GM21737 (cell line): ENCODE results near the gene IREB2.
A peak's percentile ranks its signal among the peaks of the same experiment; 100 is the strongest.
"Not testable (repeated sequence)": the region's sequence is repeated elsewhere in the genome, so short reads cannot be mapped to it uniquely, and the experiment has no call there.

Source experiments
- ATAC-seq: cut with Tn5 transposase; IDR thresholded peaks from one replicate; pipeline ENCODE4 v1.9.1; 2021; ENCODE audit warnings: mild to moderate bottlenecking, moderate library complexity; ENCODE audit not compliant: unreplicated experiment

Gene IREB2

DNA sequence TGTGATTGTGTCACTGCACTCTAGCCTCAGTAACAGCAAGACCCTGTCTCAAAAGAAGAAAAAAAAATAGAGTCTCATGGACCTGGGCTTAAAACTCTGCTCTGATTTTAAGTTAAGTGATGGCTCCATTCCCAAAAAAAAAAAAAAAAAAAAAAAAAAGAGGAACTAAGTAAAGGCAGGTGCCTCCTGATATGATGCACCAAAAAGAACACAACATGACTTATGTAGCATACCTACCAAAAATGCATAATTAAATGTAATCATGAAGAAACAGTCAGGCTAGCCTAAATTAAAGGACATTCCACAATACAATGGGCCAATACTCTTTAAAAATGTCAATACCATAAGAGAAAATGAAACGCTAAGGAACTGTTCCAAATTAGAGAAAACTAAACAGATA is 5.4 kb upstream of the IREB2 start:
- no peak for ATAC-seq

DNA sequence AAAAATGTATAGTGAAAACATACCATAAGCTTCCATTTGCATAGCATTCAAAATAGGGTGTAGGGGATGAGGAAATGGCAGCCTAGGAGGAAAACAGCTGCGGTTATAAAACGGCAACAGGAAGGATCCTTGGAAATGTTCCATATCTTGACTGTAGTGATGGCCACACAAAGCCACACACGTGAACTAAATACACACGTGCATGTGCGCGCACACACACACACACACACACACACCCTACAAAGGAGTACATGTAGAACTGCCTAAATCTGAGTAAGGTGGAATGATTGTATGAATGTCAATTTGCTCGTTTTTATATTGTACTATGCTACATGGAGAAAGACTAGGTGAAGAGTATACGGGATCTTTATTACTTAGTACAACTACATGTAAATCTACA is 3.9 kb upstream of the IREB2 start:
- no peak for ATAC-seq

DNA sequence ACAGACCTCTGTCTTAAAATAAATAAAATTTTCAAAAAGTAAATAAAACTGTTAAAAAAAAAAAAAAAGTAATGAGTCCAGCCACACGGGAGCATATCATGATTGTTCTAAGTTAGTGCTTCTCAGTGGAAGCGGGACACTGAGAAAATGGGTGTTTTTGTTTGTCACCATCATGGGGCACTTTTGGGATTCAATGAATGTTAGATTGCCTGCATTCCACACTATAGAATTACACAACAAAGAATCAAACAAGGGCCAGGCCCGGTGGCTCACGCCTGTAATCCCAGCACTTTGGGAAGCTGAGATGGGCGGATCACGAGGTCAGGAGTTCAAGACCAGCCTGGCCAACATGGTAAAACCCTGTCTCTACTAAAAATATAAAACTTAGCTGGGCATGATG is 3.3 kb upstream of the IREB2 start:
- not testable (repeated sequence) for ATAC-seq

DNA sequence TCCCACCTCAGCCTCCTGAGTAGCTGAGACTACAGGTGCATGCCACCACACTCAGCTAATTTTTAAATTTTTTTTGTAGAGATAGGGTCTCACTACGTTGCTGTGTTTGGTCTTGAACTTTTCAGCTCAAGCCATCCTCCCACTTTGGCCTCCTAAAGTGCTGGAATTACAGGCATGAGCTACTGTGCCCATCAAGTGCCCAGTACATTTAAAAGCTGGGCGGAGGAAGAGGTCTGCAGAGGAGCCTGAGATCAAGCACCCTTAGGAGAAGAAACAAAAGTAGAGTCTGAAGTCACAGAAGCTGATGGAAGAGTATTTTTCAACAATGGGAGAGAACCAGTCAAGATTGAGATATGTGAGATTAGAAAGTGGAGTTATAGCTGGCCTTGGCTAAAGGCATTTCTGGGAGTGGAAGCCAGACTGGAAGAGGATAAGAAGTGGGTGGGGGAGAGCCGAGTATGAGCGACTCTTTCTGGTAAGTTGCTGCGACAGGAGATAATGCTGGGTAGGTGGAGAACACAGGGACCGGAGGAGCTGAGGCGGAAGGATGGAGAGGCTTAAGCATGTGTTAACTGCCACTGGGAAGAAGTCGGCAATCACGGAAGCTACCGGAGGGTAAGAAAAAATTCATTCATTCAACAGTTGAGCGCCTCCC is 782 bp upstream of the IREB2 start:
- peak; percentile 28 for ATAC-seq

DNA sequence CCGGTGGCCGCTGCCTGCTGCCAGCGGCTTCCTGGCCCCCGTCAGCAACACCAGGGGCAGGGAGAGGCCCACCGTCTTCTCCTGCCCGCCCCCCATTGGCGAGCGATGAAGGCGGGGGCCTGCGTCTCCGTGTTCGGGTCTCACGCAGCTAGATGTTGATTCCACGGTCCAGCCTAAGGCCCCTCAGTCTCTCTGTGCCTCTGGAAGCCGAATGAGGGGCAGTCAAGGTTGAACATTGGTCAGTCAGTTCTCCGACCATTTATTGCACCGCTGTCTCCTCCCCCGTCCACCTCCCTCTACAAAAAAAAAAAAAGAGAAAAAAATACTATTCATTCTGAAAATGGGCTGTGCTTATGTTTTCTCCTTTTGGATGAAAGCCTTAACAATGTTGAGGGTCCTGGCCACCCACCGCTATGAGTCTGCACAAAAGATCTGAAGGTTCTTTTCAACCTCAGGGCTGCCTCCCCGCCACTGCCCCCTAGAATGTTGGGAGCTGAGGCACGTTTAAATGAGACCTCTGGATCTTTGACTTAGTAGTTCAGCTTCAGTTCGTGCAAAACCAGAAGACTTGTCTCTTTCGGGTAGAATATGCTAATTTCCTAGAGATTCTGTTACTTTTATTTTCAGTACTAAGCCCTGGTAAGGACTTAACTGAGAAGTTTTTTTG is 736 bp downstream of the IREB2 start:
- peak; percentile 29 for ATAC-seq

DNA sequence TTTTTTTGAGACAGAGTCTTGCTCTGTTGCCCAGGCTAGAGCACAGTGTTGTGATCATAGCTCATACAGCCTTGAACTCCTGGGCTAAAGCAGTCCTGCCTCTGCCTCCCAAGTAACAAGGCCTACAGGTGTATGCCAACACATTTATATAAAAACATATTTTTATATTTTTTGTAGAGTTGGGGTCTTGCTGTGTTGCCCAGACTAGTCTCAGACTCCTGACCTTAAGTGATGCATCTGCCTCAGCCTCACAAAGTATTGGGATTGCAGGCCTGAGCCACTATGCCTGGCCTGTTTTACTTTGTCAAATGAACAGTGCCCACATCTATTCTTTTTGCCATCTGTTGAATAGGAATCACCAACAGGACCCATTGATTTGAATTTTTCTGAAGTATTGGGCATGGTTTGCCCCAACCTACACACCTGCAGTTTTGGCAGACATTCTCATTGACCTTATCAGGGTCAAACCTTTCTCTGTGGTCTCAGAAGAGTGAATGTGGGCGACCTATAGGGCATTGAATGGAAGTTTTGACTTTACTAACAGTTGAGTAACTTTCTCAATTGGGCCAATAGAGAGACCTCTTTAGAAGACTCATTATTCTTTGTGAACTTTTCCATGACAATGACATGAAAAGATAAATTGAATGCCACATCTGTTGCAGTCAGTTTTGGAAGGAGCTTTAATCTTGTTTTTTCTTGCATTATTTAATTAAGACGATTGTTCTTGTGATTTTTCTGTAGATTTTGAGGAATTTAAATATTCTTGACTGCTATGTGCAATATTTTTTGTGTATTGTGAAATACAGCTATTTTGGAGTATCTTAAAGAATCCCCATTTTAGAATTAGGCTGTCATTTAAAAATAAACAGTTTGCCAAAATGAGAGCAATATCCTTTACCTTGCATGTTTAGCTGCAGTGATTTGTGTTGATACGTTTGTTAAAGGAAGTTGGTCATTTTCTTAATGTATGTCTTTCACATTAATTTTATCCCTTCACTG is 2.7 kb downstream of the IREB2 start:
- ATAC-seq, result no peak

DNA sequence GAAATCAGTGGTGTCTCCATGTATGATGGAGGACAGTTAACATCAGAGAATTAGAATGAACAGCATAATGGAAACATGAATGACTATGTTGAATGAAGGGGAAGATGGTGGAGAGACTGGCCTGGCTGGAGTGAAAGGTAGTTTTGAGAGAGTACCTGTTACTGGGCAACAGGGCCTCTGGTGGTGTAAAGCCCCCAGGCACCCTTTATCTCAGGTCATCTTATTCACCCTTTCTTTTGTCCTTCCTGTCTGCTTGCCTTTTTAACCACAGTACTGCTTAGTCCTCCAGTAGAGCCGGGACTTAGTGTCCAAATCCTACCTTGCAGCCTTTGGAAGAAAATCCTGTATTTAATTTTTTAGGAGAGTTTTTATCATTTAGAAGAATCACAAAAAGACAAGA is 6.2 kb downstream of the IREB2 start:
- ATAC-seq, result no peak

DNA sequence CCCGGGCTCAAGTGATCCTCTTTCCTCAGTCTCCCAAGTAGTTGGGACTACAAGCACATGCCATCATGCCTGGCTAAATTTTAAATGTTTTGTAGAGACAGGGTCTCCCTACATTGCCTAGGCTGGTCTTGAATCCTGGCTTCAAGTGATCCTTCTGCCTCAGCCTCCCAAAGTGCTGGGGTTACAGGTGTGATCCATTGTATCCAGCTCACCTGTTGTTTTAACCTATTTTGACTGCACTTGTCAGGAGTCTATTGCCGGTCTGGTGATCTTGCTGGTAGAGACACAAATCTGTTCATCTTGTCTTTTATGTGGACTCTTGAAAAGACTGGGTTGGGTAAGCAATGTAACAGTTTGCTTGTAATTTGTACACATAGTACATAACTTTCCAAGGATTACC is 7.9 kb downstream of the IREB2 start:
- no peak for ATAC-seq

DNA sequence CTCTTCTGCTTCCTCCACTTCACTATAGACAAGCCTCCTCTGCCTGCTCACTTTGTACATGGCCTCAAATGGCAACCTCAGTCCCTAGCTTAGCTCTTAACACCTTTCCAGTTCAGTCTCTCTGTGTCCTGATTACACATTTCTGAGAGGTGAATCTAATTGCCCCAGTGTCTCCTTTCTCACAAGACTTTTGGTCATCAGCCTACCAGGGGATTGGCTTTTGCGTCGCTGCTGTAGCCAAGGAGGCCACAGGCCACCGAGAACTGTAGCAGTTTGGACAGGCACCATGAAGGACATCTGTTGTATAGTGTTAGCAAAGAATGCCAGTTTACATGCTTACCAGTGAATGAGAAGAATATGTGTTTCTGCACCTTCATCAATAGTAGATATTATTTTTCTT is 8.5 kb downstream of the IREB2 start:
- no peak for ATAC-seq

DNA sequence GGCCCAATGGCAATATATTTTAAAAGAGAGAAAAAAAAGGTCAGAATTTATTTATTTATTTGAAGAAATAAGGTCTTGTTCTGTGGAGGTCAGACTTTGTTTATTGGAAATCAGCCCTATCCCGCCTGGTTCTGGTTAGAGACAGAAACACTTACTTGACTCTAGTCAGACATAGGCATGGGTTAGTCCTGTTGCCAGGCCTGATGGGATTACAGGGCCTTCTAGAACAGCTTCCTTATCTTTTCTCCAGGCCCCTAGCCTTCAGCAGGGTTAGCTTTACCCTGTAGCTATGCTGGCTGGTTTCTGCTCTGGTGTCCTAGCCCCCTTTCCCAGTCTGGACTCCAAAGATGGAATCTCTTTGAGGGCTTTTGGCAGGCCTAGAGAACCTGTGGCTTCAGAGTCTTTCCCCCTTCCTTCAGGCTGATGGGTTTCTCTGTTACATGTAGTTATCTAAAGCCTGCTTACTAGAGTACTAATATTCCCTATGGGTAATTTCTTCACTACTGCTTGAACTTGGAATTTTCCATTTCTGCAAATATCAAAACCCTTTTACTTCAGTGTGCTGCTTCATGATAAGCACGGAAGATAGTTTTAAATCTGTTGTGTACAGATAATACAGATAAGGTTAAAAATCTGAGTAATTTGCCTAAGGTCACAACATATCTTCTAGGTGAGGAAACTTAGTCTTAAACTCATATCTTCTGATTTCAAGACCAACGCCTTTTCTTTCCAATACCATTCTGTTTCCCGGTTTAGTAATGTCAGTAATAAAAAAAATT is 10.6 kb downstream of the IREB2 start:
- ATAC-seq, result no peak

DNA sequence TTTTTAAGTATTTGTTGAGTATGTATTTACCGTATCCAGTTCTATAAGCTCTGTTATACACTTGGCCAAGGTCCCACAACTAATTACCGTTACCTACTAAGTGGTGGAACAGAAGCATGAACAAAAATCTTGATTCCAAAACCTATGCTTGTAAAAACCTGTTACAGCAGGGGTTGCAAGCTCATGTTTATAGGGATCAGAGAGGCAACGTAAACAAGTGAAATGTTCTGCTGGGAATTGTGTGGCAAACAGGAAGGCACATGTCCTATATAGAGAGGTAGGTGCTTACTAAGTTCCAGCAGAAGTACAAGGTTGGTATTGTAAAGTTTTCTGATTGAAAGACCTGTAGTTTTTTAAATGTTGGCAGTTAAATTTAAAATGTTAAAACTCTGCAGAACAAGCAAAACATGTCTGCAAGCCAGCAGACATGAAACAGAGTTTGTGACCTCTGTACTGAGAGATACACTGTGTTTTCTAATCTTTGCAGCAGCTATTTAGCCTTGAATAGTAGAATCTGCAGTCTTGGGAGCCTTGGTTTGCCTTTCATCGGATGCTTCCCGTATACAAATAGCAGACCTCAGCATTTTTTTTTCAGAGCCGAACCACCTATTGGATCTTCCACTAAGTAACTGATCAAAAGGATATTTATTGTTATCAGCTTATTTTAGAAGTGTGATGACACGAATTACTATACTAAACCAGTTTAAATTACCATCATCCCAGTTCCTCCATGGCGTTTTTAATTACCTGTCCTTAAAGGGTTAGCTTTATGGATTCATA is 11.4 kb downstream of the IREB2 start:
- ATAC-seq, result no peak

DNA sequence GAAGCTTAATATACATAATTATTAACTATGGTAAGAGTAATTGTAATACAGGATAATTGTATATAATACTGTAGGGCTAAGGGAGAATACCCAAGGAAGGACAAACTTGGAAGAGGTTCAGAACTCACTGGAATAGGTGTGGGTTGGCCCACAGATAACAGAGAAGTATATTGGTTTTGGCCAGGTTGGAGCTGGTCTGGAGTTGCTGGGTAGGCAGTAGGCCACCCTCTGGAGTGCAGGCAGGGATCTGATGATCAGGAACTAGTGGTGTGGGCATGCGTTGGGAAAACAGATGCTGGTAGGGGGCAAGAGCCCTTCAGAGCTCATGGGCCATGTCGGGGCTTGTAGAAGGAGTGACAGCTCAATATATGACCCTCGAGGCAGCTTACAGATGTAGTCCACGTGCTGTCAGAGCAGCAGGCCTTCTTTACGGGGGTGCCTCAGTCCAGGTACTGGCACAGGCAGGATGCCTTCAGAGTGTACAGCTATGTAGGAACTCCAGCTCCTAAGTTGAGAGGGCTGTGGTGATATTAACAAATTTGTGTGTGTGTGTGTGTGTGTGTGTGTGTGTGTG is 12.4 kb downstream of the IREB2 start:
- no peak for ATAC-seq

DNA sequence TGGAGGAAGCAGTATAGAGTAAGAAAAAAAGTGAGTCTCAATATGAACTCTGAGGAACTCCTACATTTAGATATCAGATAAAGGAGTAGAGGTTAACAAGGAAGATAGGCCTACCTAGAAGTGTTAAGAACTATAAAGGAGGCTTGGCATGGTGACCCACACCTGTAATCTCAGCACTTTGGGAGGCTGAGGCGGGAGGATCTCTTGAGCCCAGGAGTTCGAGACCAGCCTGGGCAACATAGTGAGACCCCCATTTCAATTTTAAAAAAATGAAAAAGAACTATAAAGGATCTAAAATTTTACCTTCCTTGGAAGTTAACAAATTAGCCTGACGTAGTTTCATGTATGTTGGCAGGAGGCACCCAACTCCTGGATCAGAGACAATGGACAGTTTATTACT is 14.5 kb downstream of the IREB2 start:
- no peak for ATAC-seq

DNA sequence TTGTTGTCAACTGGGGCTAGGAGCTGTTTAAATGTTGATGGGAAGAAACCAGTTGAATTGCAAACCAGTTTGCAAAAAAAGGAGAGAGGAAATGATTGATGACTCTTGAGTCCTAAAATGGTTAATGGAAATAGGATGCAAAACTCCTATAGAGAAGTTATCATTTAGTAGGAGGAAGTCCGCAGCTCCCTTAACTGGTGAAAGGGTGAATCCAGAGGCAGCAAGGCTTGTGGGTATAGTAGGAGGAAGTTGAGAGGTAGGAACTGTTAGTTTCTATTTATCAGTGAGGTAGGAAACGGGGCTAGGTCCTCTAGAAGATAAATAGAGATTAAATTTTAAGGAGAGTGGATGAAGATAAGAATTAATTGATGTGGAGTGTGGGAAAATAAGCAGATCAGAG is 15.4 kb downstream of the IREB2 start:
- no peak for ATAC-seq

DNA sequence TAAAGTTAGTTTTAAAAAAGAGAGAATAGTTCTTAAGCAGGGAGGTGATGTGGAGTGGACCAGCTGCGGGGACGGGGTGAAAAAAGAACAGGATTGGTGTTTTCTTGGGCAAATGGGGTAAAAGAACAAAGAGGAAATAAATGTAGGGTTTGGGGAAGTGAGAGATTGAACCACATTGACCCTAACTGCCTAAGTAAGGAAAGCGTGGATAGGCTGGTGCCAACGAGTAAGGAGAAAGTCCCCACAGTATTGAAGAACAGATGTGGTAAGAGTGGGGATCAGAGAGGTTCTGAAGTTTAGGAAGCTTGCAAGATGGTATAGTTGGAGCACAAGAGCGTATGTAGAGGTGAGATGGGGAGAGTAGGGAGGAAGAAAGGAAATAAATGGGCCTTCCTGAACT is 17.0 kb downstream of the IREB2 start:
- ATAC-seq, result no peak

DNA sequence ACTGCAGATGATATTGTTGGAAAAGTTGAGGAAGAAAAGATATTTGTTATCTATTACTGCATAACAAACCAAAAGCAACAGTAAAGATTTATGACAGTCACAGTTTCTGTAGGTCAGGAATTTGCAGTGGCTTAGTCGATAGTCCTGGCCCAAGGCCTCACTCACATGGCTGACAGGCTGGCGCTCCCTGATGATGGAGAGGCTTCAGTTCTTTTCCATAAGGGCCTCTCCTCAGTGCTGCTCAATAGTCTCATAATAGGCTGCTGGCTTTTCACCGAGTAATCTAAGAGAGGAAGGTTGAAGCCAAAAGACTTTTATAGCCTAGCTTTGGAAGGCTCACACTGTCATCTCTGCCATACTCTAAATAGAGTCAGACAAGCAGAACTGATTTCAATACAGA is 17.7 kb downstream of the IREB2 start:
- no peak for ATAC-seq

DNA sequence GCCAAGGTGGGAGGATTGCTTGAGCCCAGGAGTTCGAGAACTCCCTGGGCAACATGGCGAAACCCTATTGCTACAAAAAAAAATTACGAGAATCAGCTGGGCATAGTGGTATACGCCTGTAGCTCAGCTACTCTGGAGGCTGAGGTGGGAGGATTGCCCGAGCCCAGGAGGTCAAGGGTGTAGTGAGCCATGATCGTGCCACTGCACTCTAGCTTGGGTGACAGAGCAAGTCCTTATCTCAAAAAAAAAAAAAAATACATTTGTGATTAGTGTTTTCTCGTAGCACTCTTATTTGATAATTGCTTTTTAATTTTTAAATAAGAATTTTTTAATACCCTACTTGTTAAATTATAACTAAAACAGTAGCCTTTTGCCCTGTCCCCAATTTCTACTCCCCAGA is 18.4 kb downstream of the IREB2 start:
- ATAC-seq, result no peak

DNA sequence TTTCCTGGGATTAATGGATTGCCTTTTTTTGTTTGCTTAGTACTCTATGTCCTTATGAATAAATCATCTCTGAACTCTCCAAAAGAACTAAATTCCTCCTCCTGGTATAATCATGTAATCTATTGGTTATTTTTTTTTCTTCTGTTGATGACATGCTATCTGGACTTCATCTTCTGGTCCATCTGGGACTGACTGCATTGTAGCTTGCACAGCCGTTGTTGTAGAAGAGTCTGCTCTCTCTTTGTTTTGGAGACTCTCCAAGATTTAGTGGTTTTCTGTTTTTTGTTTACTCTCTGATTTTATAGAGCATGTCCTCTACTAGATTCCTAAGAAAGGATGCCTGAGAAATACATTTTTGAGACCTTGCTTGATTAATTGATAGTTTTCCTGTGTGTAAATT is 19.1 kb downstream of the IREB2 start:
- no peak for ATAC-seq

DNA sequence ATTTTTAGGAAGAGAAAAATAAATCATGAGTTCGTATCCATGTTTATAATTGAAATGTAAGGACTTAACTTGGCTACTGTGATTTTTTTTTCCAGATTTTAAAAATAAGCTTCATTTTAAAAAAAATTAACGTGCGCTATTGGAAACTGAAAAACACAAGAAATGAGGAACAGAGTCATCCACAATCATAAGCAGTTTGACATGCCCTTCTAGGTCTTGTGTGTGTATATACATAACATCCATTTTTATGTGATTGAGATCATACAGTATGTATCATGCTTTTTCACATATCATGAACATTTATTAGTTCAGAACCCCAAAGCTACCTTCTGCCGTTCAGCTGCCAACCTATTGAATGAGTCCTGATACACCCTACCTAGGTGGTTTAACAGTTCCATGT is 22.7 kb downstream of the IREB2 start:
- ATAC-seq, result no peak
